Fibroblast of lung (primary cell): Measurements from ENCODE around the gene DOK6.

Experiments
- EZH2 ChIP-seq: IDR thresholded peaks from 2 replicates; pipeline ENCODE4 v1.5.1; 2012; ENCODE audit warnings: low read length, control low read depth, mild to moderate bottlenecking; ENCODE audit errors: missing control alignments
- TF ChIP-seq, protein P1 (sequence below), 2 donors: IDR thresholded peaks in 1 of 2; conservative IDR thresholded peaks in 1 of 2; 1 replicate in 1 of 2; 2 replicates in 1 of 2; pipeline ENCODE4 v1.5.1; 2011 to 2012; ENCODE audit warnings: low read length in 2 of 2, control low read depth in 1 of 2, inconsistent platforms in 1 of 2, low read depth in 1 of 2, mild to moderate bottlenecking in 1 of 2

DNA sequence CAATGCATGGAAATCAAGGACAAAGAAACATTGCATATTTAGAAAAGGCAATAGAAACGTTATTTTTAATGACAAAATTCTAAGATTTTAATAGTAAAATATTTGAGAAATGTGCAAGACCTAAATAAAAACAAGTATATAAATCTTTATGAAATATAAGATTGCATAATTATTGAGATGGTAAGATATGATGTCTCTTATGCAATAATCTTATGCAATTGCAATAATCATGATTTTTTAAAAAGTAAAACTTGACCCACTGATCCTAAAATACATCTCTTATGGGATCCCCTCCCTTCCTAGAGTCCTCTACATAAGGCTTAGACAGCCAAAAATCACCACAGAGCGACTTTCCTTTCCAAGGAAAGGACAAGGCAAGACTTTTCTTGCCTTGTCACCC, 249.0 kb downstream of the DOK6 start:
- TF ChIP-seq, protein P1, sequence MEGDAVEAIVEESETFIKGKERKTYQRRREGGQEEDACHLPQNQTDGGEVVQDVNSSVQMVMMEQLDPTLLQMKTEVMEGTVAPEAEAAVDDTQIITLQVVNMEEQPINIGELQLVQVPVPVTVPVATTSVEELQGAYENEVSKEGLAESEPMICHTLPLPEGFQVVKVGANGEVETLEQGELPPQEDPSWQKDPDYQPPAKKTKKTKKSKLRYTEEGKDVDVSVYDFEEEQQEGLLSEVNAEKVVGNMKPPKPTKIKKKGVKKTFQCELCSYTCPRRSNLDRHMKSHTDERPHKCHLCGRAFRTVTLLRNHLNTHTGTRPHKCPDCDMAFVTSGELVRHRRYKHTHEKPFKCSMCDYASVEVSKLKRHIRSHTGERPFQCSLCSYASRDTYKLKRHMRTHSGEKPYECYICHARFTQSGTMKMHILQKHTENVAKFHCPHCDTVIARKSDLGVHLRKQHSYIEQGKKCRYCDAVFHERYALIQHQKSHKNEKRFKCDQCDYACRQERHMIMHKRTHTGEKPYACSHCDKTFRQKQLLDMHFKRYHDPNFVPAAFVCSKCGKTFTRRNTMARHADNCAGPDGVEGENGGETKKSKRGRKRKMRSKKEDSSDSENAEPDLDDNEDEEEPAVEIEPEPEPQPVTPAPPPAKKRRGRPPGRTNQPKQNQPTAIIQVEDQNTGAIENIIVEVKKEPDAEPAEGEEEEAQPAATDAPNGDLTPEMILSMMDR (conservative IDR thresholded peaks at IDR 0.05 in 1 of 2, IDR thresholded peaks at IDR 0.05 in 1 of 2; ENCODE audit: low read depth in 1 of 2, low read length in 2 of 2) = no peak
- no peak for TF ChIP-seq EZH2
